ENCODE measurements around the gene SLC19A1.

SLC19A1 gene

DNA sequence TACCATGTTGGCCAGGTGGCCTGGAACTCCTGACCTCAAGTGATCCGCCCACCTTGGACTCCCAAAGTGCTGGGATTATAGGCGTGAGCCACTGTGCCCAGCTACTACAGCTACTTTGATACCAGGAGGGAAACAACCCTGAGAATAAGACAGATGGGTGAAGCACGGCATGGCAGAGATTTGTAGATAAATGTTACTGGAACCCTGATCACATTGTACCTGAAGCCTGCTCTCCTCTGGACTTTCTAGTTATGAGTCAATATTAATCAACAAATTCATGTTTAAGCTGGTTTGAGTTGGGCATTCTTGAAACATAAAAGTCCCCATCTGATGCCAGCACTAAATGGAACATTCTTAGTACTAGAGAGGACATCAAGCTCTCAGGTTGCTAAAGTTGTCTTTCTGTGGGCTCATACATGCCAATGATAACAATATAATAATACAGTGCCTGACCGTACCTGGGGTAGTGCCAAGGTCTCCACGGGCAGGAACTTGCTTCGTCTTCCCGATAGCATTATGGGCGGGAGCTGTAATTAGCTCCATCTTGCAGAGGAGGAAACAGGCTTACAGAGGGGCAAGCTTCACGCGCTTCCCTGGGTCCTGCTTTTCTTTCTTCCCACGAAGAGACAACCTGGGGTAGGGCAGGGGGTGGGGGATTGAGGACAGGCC, 30.7 kb upstream of the SLC19A1 start:
- H2AFZ ChIP-seq (ENCODE audit: low read length) = no peak overlapping the region
- H3K4me3 ChIP-seq (ENCODE audit: low read length) = no peak overlapping the region
- no peak overlapping the region for H3K9ac ChIP-seq (ENCODE audit: low read length)
- no peaks in the 10 kb centered on the region for H3K79me2 ChIP-seq (ENCODE audit: low read length)
- H3K4me1 ChIP-seq (ENCODE audit: low read length) = no peaks in the 10 kb centered on the region
- DNase-seq = no peak
- H3K4me2 ChIP-seq (ENCODE audit: low read depth, low read length) = no peak overlapping the region
- H3K9me3 ChIP-seq (replicated peaks; ENCODE audit: insufficient read depth, low read length) = no peaks in the 10 kb centered on the region
- no peaks in the 10 kb centered on the region for H3K36me3 ChIP-seq (replicated peaks; ENCODE audit: insufficient read depth, low read length)
- H3K27ac ChIP-seq (ENCODE audit: low read length) = no peak overlapping the region
- no peaks in the 10 kb centered on the region for H3F3A ChIP-seq (ENCODE audit: insufficient read depth, low read length)
- no peaks in the 10 kb centered on the region for H3K9me2 ChIP-seq (replicated peaks; ENCODE audit: insufficient read depth, low read length)
- no peaks in the 10 kb centered on the region for H4K20me1 ChIP-seq (ENCODE audit: insufficient read depth, low read length)
- no peak for TF ChIP-seq EZH2 (optimal IDR thresholded peaks at IDR 0.05; ENCODE audit: low read depth, low read length)
- TF ChIP-seq, protein P1, sequence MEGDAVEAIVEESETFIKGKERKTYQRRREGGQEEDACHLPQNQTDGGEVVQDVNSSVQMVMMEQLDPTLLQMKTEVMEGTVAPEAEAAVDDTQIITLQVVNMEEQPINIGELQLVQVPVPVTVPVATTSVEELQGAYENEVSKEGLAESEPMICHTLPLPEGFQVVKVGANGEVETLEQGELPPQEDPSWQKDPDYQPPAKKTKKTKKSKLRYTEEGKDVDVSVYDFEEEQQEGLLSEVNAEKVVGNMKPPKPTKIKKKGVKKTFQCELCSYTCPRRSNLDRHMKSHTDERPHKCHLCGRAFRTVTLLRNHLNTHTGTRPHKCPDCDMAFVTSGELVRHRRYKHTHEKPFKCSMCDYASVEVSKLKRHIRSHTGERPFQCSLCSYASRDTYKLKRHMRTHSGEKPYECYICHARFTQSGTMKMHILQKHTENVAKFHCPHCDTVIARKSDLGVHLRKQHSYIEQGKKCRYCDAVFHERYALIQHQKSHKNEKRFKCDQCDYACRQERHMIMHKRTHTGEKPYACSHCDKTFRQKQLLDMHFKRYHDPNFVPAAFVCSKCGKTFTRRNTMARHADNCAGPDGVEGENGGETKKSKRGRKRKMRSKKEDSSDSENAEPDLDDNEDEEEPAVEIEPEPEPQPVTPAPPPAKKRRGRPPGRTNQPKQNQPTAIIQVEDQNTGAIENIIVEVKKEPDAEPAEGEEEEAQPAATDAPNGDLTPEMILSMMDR (IDR thresholded peaks at IDR 0.05; ENCODE audit: low read length) = no peak
- TF ChIP-seq EZH2phosphoT487 (IDR thresholded peaks at IDR 0.05; ENCODE audit: low read length) = no peak
- H3K27me3 ChIP-seq (replicated peaks; ENCODE audit: insufficient read depth, low read length) = peaks cover 97% of the 10 kb centered on the region

DNA sequence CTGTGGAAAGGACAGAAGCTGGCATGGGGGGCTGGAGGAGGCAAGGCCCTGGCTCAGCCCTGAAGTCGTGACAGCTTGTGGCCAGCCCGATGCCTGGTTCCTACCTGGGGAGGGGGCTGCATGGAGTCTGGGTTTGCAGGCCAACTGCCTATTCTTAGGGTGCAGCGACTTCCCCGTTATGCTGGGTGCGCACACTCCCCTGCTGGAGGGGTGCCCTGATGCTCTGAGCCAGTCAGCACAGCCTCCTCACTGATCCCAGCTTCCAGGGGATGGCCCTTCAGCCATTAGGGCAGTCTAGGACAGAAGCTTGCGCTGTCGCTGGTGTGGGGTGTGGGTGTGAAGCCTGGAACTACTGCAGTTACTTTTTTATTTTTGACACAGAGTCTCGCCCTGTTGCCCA, 30.0 kb upstream of the SLC19A1 start:
- H3K27me3 ChIP-seq (replicated peaks; ENCODE audit: insufficient read depth, low read length) = peaks cover 97% of the 10 kb centered on the region
- H4K20me1 ChIP-seq (ENCODE audit: insufficient read depth, low read length) = no peaks in the 10 kb centered on the region
- H3K27ac ChIP-seq (ENCODE audit: low read length) = no peak overlapping the region
- H2AFZ ChIP-seq (ENCODE audit: low read length) = no peak overlapping the region
- TF ChIP-seq, protein P1 (IDR thresholded peaks at IDR 0.05; ENCODE audit: low read length) = no peak
- TF ChIP-seq EZH2phosphoT487 (IDR thresholded peaks at IDR 0.05; ENCODE audit: low read length) = no peak
- no peak for TF ChIP-seq EZH2 (optimal IDR thresholded peaks at IDR 0.05; ENCODE audit: low read depth, low read length)
- H3F3A ChIP-seq (ENCODE audit: insufficient read depth, low read length) = no peaks in the 10 kb centered on the region
- H3K9ac ChIP-seq (ENCODE audit: low read length) = no peak overlapping the region
- H3K9me2 ChIP-seq (replicated peaks; ENCODE audit: insufficient read depth, low read length) = no peaks in the 10 kb centered on the region
- DNase-seq = no peak
- H3K4me2 ChIP-seq (ENCODE audit: low read depth, low read length) = no peak overlapping the region
- no peaks in the 10 kb centered on the region for H3K4me1 ChIP-seq (ENCODE audit: low read length)
- H3K79me2 ChIP-seq (ENCODE audit: low read length) = no peaks in the 10 kb centered on the region
- H3K36me3 ChIP-seq (replicated peaks; ENCODE audit: insufficient read depth, low read length) = no peaks in the 10 kb centered on the region
- no peaks in the 10 kb centered on the region for H3K9me3 ChIP-seq (replicated peaks; ENCODE audit: insufficient read depth, low read length)
- H3K4me3 ChIP-seq (ENCODE audit: low read length) = no peak overlapping the region

DNA sequence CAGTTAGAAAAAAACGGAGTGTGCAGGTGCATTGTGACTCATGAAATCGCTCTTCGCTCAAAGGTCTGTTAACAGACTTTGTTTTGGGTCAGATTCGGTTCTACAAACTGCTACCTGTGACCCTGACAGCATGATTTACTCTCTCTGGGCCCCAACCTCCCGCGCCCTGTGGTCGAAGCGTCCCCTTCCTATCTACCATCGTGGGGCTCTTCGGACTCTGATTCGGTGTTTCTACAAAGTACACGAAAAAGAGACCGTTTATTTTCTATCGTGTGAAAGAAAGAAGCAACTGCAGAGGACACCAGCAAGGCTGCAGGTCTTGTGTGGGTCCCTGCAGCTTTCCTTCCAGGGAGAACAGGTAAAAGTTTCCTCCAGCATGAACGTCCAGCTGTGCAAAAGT, 29.4 kb upstream of the SLC19A1 start:
- no peaks in the 10 kb centered on the region for H3K4me1 ChIP-seq (ENCODE audit: low read length)
- H3K4me3 ChIP-seq (ENCODE audit: low read length) = no peak overlapping the region
- no peak overlapping the region for H3K27ac ChIP-seq (ENCODE audit: low read length)
- no peaks in the 10 kb centered on the region for H4K20me1 ChIP-seq (ENCODE audit: insufficient read depth, low read length)
- no peaks in the 10 kb centered on the region for H3K79me2 ChIP-seq (ENCODE audit: low read length)
- H3K27me3 ChIP-seq (replicated peaks; ENCODE audit: insufficient read depth, low read length) = peaks cover 97% of the 10 kb centered on the region
- no peaks in the 10 kb centered on the region for H3F3A ChIP-seq (ENCODE audit: insufficient read depth, low read length)
- no peak for DNase-seq
- no peaks in the 10 kb centered on the region for H3K9me3 ChIP-seq (replicated peaks; ENCODE audit: insufficient read depth, low read length)
- H2AFZ ChIP-seq (ENCODE audit: low read length) = no peak overlapping the region
- H3K9ac ChIP-seq (ENCODE audit: low read length) = no peak overlapping the region
- no peaks in the 10 kb centered on the region for H3K9me2 ChIP-seq (replicated peaks; ENCODE audit: insufficient read depth, low read length)
- H3K4me2 ChIP-seq (ENCODE audit: low read depth, low read length) = no peak overlapping the region
- TF ChIP-seq EZH2phosphoT487 (IDR thresholded peaks at IDR 0.05; ENCODE audit: low read length) (no peak), EZH2 (optimal IDR thresholded peaks at IDR 0.05; ENCODE audit: low read depth, low read length) (no peak)
- TF ChIP-seq, protein P1 (IDR thresholded peaks at IDR 0.05; ENCODE audit: low read length) = no peak
- no peaks in the 10 kb centered on the region for H3K36me3 ChIP-seq (replicated peaks; ENCODE audit: insufficient read depth, low read length)

Data from MM.1S (cell line).